GM21515 (cell line): ENCODE results near the gene ZSWIM1.

Experiments
- ATAC-seq: cut with Tn5 transposase; IDR thresholded peaks from one replicate; pipeline ENCODE4 v1.9.1; 2021; ENCODE audit not compliant: unreplicated experiment

Gene ZSWIM1

GRCh38 chr20:45880988-45881788, at the start of gene ZSWIM1:
ZSWIM1 (plus strand) TSS chr20:45881227; CDS start chr20:45882593, 1,366 bp downstream.
- ATAC-seq: peak; percentile 95

GRCh38 chr20:45832619-45833018, 48.4 kb upstream of the ZSWIM1 start:
- ATAC-seq: no peak

DNA sequence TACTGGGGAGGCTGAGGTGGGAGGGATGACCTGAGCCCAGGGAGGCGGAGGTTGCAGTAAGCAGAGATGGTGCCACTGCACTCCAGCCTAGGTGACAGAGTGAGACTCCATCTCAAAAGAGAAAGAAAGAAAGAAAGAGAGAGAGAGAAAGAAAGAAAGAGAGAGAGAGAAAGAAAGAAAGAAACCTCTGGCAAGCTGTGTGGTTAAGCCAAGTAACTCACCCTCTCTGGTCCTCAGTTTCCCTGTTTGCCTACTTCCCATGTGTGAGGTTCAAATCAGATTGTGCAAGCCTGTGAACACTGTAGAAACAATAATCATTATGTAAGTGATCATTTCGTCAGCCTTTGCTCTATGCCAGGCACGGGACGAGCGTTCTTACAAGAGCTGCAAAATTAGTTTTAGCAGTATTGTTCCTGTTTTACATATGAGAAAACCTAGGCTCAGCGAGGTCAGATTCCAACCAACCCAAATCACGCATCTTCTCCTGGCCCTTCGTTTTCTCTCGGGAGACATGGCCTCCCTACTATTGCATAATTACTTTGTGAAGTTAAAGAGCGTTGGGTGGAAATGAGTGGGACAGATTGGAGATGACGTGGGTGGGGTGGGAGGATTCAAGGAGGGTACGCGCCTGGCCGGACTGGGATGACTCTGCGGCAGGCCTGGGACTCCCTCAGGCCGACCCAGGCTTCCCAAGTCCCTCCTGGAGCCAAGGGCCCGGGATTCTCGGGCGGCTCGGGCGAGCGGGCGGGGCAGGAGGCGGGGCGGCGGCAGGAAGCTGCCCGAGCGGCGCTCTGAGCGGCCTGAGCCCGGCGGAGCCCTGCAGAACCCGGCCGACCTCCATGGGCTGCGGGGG, 47.8 kb upstream of the ZSWIM1 start, which contains the start of gene SNX21:
TSS of gene SNX21 (plus strand) at position 770 of the 853 bp plus-strand sequence. CDS start 121 bp downstream, outside the sequence.
- ATAC-seq: peak; percentile 39

DNA sequence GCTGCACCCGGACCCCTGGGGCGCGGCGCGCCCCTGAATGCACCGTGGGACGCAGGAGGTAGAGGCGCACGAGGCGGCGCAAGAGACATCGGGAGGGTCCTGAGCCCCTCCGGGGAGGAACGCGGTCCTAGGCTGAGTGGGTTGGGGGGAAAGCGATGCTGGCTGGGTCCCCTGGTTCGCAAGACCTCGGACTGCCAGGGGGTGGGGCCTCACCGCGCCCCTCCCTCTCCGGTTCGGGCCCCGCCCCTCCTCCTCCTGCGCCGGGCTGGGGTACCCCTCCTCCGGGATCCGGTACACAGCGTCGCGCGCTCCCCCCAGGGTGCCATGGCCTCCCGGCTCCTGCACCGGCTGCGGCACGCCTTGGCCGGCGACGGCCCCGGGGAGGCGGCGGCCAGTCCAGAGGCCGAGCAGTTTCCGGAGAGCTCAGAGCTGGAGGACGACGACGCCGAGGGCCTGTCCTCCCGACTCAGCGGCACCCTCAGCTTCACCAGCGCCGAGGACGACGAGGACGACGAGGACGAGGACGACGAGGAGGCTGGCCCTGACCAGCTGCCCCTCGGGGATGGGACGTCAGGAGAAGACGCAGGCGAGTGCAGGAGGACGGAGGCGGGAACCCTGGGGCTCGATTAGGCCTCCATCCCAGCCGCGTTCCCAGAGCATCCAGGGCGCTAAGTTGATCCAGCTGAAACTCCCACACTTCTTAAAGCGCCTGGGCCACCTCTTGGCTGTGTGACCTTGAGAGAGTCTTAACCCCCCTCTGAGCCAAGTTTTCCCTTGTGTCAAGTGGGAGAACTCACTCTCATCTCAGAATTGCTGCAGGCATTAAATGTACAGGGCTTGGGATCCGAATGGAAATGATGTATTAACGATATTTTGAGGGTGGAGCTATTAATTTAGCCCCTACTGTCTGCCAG, 46.9 kb upstream of the ZSWIM1 start:
- peak; percentile 48 for ATAC-seq

- no peak for ATAC-seq
Measured at GRCh38 chr20:45834797-45835161, 46.2 kb upstream of the ZSWIM1 start.

GRCh38 chr20:45835329-45835765, 45.7 kb upstream of the ZSWIM1 start:
- no peak for ATAC-seq

- ATAC-seq: no peak
Measured at GRCh38 chr20:45835825-45836224, 45.2 kb upstream of the ZSWIM1 start.

- no peak for ATAC-seq
Measured at GRCh38 chr20:45836841-45837240, 44.2 kb upstream of the ZSWIM1 start.

GRCh38 chr20:45840700-45841198, 40.3 kb upstream of the ZSWIM1 start:
- ATAC-seq: no peak

GRCh38 chr20:45841407-45842129, 39.5 kb upstream of the ZSWIM1 start:
- no peak for ATAC-seq

- ATAC-seq: no peak
Measured at GRCh38 chr20:45842169-45842812, 38.7 kb upstream of the ZSWIM1 start.

DNA sequence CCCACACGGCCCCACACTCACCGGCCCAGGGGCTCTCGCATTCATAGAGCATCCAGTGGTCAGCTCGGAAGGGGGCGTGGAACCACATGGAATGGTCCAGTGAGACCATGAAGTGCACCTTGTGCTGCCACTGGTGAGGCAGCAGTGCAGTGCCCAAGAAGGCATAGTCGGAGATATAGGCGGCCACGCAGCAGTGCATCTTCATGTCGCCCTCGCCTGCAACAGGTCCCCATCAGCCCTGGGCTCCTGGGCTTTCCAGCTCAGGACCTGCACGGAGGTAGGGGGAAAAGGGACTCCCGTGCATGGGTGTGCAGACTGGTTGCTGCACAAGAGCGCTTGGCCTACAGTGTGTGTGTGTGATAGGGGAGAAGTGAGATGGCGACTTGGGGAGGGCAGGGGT, 37.5 kb upstream of the ZSWIM1 start:
- ATAC-seq: no peak

GRCh38 chr20:45845452-45845851, 35.6 kb upstream of the ZSWIM1 start:
- ATAC-seq: no peak

DNA sequence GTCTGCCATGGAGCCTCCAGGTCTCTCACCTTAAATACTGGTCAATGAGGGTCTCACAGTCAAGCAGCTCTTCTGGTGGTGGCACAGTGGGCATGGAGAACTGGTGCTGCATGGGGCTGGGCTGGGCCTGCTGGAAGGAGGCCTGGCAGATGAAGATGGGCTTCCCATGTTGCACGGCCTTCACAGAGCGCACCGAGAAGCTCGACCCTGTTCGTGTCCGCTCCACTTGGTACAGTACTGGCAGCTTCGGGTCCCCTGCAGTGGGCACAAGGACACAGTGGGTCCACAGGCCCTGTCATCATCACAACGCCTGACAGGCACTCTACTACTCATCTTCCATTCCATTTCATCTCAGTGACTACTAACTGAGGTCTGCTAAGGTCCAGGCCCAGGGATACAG, 32.6 kb upstream of the ZSWIM1 start:
- no peak for ATAC-seq

- ATAC-seq: no peak
Measured at GRCh38 chr20:45848969-45849582, 32.0 kb upstream of the ZSWIM1 start.

DNA sequence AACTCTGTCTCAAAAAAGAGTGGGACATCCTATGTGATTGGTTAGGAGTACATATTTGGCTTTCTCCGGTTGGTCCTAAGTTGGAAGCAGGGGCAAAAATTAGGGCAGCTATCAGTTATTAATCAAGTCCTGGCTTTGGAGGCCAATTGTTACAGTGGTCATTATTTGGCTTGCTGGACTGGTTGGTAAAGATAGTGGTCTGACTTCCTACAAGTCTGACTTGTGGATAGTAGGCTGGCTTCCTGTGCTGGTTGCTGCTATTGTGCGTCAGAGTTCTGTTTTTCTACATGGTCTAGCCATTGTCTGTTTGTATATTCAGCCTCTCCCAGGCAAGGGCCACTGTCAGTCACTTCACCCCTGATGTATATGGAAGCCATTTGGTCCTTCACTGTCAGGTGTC, 30.8 kb upstream of the ZSWIM1 start:
- no peak for ATAC-seq

DNA sequence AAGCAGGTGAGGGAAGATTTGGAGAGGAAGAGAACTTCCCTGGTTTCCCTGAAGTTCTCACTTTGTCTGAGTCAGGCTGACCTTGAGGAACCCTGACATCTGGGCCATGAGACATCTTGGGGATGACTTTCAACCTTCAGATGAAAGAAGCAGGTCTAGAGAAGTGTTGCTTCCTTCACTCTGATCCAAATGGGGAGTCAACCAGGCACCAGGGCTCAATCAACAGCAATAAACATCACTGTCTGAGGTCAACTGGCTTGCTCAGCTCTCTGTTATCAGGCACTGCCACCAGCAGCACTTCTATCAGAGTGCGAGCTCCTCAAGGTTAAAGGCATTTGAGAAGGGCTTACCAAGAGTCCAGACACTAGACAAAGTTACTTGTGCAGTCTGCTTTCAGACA, 30.1 kb upstream of the ZSWIM1 start:
- no peak for ATAC-seq

DNA sequence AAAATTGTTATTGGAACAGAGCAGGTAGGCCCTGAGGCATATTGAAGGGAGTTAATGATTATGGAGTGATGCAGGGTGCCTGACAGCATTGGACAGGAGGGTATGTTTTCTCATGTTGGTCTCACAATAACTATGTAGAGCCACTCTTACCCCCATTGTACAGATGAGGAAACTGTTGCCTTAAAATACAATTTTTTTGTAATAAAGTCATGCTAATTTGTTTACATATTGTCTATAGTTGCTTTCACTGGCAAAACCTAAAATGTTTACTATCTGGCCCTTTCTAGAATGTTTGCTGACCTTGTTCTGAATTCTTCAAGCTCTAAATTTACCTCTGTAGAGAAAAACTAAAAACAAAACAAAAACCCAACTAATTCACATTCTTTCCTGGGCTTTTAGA, 29.5 kb upstream of the ZSWIM1 start:
- ATAC-seq: no peak

DNA sequence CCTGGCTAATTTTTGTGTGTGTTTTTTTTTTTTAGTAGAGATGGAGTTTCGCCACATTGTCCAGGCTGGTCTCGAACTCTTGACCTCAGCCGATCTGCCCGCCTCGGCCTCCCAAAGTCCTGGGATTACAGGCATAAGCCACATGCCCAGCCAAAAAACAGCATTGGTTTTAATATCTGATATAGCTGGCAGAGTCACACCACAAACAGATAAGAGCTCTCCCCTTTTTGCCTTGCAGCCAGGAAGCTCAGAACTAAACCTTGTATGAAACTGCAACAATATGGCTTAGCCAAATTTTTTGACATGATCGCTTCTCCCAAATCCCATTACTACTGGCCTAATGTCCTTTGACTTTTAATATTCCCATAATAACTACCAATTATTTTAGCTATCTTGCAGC, 28.7 kb upstream of the ZSWIM1 start:
- ATAC-seq: no peak
